Erythroblast (primary cell): ENCODE data around the gene TMEM60.

Source experiments
- GATA1 ChIP-seq: IDR thresholded peaks from 2 replicates; pipeline ENCODE4 v1.6.1; 2011; ENCODE audit warnings: low read depth, mild to moderate bottlenecking, control low read depth, low read length, moderate library complexity
- POLR2A ChIP-seq: IDR thresholded peaks from 2 replicates; pipeline ENCODE4 v1.6.1; 2011; ENCODE audit warnings: mild to moderate bottlenecking, low read length

DNA sequence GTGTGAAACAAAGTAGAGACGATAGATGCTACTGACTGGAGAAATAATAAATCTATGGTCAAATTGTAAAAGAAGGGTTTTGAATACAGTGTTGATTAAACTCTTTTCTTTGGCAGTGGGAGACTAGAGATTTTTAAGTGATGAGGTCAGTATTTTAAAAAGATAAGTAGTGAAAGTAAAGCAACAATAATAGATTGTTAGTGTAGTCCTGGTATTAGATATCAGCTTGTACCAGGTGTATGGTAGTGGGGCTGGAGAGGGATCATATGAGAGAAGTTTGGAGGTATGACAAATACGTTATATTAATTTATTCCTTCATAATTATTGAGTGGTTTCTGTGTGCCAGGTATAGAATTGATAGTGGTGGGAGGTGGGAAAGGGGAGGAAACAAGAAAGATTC is 25.6 kb upstream of the TMEM60 start:
- TF ChIP-seq POLR2A (no peak), GATA1 (no peak)
